Endothelial cell of umbilical vein (primary cell): Measurements from ENCODE around the gene MORF4L1.

Experiments used
- JUN ChIP-seq: IDR thresholded peaks from 2 replicates; pipeline ENCODE4 v1.6.1; 2011; ENCODE audit warnings: borderline replicate concordance, low read depth; ENCODE audit not compliant: insufficient read length, insufficient read depth
- MYC ChIP-seq: IDR thresholded peaks from one replicate; pipeline ENCODE4 v1.6.1; 2011; ENCODE audit warnings: mild to moderate bottlenecking, low read depth, low read length
- POLR2AphosphoS5 ChIP-seq: IDR thresholded peaks from 2 replicates; pipeline ENCODE4 v1.6.1; 2012; ENCODE audit warnings: low read depth, mild to moderate bottlenecking, control low read depth, low read length, moderate library complexity; ENCODE audit not compliant: insufficient read depth
- TF ChIP-seq, protein P1 (sequence below), 2 donors: IDR thresholded peaks; 1 replicate in 1 of 2; 2 replicates in 1 of 2; pipeline ENCODE4 v1.5.1; 2011; ENCODE audit warnings: low read length in 2 of 2, mild to moderate bottlenecking in 2 of 2, moderate library complexity in 2 of 2, control low read depth in 1 of 2, inconsistent platforms in 1 of 2, low read depth in 1 of 2; ENCODE audit not compliant: insufficient read depth in 1 of 2; ENCODE audit errors: extremely low read depth in 1 of 2

DNA sequence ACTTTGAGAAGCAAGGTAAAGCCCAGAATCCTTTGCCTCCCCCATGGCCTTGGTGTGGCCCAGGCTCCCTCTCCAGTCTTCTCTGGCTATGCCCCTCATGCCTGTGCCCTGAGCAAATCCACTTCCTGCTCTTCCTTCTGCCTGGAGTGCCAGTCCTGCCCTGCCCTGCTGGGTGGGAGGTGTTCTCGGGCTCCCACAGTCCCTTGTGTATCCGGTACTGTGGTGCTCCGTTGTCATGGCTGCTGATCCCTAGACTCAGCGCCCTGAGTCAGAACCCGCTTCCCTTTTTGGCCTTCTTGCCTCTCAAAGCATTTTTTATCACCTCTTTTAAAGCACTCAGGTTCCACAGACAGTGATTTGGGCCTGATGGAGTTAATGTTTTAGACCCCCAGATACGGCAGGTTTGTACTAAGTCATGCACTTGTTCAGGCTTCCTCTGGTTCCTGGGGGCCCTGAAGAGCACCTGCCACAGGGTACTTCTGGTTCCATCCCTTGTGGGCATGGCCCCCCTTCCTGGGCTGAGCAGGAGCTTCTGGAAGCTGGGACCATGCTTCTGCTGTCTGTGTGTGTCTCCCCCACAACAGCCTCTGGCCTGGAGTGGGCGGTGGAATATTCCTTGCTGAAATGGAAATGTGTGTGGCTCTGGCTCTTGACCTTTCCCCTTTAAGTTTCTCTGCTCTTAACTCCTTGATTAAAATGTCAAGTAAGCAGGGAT, 31.9 kb upstream of the MORF4L1 start:
- TF ChIP-seq, protein P1, sequence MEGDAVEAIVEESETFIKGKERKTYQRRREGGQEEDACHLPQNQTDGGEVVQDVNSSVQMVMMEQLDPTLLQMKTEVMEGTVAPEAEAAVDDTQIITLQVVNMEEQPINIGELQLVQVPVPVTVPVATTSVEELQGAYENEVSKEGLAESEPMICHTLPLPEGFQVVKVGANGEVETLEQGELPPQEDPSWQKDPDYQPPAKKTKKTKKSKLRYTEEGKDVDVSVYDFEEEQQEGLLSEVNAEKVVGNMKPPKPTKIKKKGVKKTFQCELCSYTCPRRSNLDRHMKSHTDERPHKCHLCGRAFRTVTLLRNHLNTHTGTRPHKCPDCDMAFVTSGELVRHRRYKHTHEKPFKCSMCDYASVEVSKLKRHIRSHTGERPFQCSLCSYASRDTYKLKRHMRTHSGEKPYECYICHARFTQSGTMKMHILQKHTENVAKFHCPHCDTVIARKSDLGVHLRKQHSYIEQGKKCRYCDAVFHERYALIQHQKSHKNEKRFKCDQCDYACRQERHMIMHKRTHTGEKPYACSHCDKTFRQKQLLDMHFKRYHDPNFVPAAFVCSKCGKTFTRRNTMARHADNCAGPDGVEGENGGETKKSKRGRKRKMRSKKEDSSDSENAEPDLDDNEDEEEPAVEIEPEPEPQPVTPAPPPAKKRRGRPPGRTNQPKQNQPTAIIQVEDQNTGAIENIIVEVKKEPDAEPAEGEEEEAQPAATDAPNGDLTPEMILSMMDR (IDR thresholded peaks at IDR 0.05; ENCODE audit: extremely low read depth in 1 of 2, insufficient read depth in 1 of 2, low read depth in 1 of 2, low read length in 2 of 2) = no peak
- TF ChIP-seq JUN = no peak
- no peak for TF ChIP-seq MYC
- TF ChIP-seq POLR2AphosphoS5 = no peak
